ENCODE data around the gene CBLB.

GRCh38 chr3:105653868-105654267 lies 214.9 kb downstream of the CBLB start:
- TF ChIP-seq CTCF (IDR thresholded peaks at IDR 0.05; ENCODE audit: insufficient read depth, low read depth, low read length) = no peak
- TF ChIP-seq EZH2 (IDR thresholded peaks at IDR 0.05; ENCODE audit: insufficient read depth, low read length) = no peak

Measured in astrocyte (in vitro differentiated cells and primary cell).